DND-41 (cell line): ENCODE results near the gene DIAPH2.

ENCODE experiments used
- ATAC-seq: fragments of 200-7000 bp; cut with Tn5 transposase; 3 replicates; pipeline ENCODE4 v1.9.1; 2021; ENCODE audit warnings: low read depth; ENCODE audit not compliant: insufficient read depth
- DNase-seq: peaks from one replicate; pipeline ENCODE4 v3.0.0-alpha.2; 2020
- H2AFZ ChIP-seq: 2 replicates; pipeline ENCODE4 v1.6.0; 2012; ENCODE audit warnings: low read depth, low read length
- H3K27ac ChIP-seq: 2 replicates; pipeline ENCODE4 v1.5.1; 2012; ENCODE audit warnings: low read length, inconsistent platforms
- H3K27me3 ChIP-seq: fragments of 200-600 bp; sonication (generic); 2 replicates; pipeline ENCODE4 v1.6.0; 2012; ENCODE audit warnings: low read length, mild to moderate bottlenecking, inconsistent platforms; ENCODE audit not compliant: insufficient read depth, poor library complexity
- H3K36me3 ChIP-seq: 2 replicates; pipeline ENCODE4 v1.5.1; 2012; ENCODE audit warnings: low read length, inconsistent platforms; ENCODE audit not compliant: insufficient read depth
- H3K4me1 ChIP-seq: 2 replicates; pipeline ENCODE4 v1.5.1; 2012; ENCODE audit warnings: mild to moderate bottlenecking, low read length; ENCODE audit not compliant: insufficient read depth
- H3K4me2 ChIP-seq: 2 replicates; pipeline ENCODE4 v1.6.0; 2012; ENCODE audit warnings: mild to moderate bottlenecking, moderate library complexity, low read length, inconsistent platforms; ENCODE audit not compliant: insufficient read depth
- H3K4me3 ChIP-seq, 2 experiments: fragments of 200-600 bp in 1 of 2; shearing (Covaris generic) in 1 of 2; 2 replicates each; pipeline ENCODE4 v1.5.1; 2012 to 2016; ENCODE audit warnings: inconsistent platforms in 2 of 2, low read length in 2 of 2, mild to moderate bottlenecking in 2 of 2, low read depth in 1 of 2, moderate library complexity in 1 of 2
- H3K79me2 ChIP-seq: 2 replicates; pipeline ENCODE4 v1.6.0; 2012; ENCODE audit warnings: low read length, inconsistent platforms; ENCODE audit not compliant: insufficient read depth
- H3K9ac ChIP-seq: 2 replicates; pipeline ENCODE4 v1.6.0; 2012; ENCODE audit warnings: low read depth, mild to moderate bottlenecking, inconsistent platforms, low read length, moderate library complexity
- H3K9me3 ChIP-seq: 2 replicates; pipeline ENCODE4 v1.5.1; 2012; ENCODE audit warnings: low read length, moderate library complexity, mild to moderate bottlenecking, inconsistent platforms; ENCODE audit not compliant: insufficient read depth, severe bottlenecking
- H4K20me1 ChIP-seq: 2 replicates; pipeline ENCODE4 v1.6.0; 2012; ENCODE audit warnings: low read length; ENCODE audit not compliant: insufficient read depth
- CTCF ChIP-seq: IDR thresholded peaks from 2 replicates; pipeline ENCODE4 v1.5.1; 2012; ENCODE audit warnings: borderline replicate concordance, low read length, moderate library complexity, mild to moderate bottlenecking; ENCODE audit not compliant: poor library complexity, severe bottlenecking; ENCODE audit errors: extremely low read depth
- EZH2 ChIP-seq: IDR thresholded peaks from 3 replicates; pipeline ENCODE4 v1.6.1; 2012; ENCODE audit warnings: borderline replicate concordance, low read depth, mild to moderate bottlenecking, moderate library complexity, low read length, inconsistent platforms; ENCODE audit not compliant: severe bottlenecking

DIAPH2 gene

GRCh38 chrX:97030947-97031346 lies 346.3 kb downstream of the DIAPH2 start:
- peaks cover 6% of the 10 kb centered on the region; the same call in 1 of the 2 replicates for H3K4me1 ChIP-seq
- ATAC-seq, result no peak
- no peak for TF ChIP-seq EZH2
- TF ChIP-seq CTCF, result no peak

GRCh38 chrX:97039363-97040029 lies 354.9 kb downstream of the DIAPH2 start:
- Histone ChIP-seq H3K79me2 (no peaks in the 10 kb centered on the region), H3K9ac (no peak overlapping the region), H3K27ac (no peak overlapping the region), H3K36me3 (no peaks in the 10 kb centered on the region), H2AFZ (no peak overlapping the region), H3K9me3 (no peaks in the 10 kb centered on the region), H3K4me1 (no peaks in the 10 kb centered on the region), H3K4me2 (no peak overlapping the region), H4K20me1 (no peaks in the 10 kb centered on the region), H3K27me3 (no peaks in the 10 kb centered on the region), H3K4me3 (no peak overlapping the region)
- DNase-seq, result no peak
- TF ChIP-seq EZH2 (no peak), CTCF (no peak)
- no peak for ATAC-seq

More at GRCh38 chrX:97030947-97031346, 346.3 kb downstream of the DIAPH2 start:
- H3K4me3 ChIP-seq, result no peak overlapping the region
- H3K9ac ChIP-seq, result no peak overlapping the region
- no peak for DNase-seq
- no peaks in the 10 kb centered on the region for H3K79me2 ChIP-seq
- H4K20me1 ChIP-seq, result no peaks in the 10 kb centered on the region
- H3K27ac ChIP-seq, result no peak overlapping the region
- H2AFZ ChIP-seq, result no peak overlapping the region
- no peaks in the 10 kb centered on the region for H3K9me3 ChIP-seq
- H3K36me3 ChIP-seq, result no peaks in the 10 kb centered on the region
- H3K27me3 ChIP-seq, result no peaks in the 10 kb centered on the region
- no peak overlapping the region for H3K4me2 ChIP-seq

DNA sequence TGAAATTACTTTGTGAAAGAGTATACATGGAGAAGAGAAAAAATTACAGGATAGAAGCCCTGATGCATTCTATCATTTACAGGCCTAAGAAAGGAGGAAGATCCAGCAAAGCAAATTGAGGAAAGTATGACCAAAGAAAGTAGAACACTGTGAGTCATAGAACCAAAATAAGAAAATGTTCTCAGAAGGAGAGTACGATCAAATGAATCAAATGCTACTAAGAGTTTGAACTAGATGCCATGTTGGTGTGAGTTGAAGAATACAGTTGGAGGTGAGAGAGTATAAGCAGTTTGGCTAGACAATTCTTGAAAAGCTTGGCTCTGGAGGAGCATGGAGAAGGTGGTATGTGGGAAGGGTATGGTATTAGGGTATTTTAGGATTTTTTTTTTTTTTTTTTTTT lies 360.8 kb downstream of the DIAPH2 start:
- Histone ChIP-seq H3K4me3 (no peak overlapping the region), H3K27me3 (no peaks in the 10 kb centered on the region), H3K9ac (no peak overlapping the region), H4K20me1 (no peaks in the 10 kb centered on the region), H3K9me3 (no peaks in the 10 kb centered on the region), H3K79me2 (no peaks in the 10 kb centered on the region), H3K36me3 (no peaks in the 10 kb centered on the region), H3K4me2 (no peak overlapping the region), H2AFZ (no peak overlapping the region), H3K27ac (no peak overlapping the region), H3K4me1 (no peaks in the 10 kb centered on the region)
- ATAC-seq (no peak), DNase-seq (no peak)
- TF ChIP-seq CTCF (no peak), EZH2 (no peak)

DNA sequence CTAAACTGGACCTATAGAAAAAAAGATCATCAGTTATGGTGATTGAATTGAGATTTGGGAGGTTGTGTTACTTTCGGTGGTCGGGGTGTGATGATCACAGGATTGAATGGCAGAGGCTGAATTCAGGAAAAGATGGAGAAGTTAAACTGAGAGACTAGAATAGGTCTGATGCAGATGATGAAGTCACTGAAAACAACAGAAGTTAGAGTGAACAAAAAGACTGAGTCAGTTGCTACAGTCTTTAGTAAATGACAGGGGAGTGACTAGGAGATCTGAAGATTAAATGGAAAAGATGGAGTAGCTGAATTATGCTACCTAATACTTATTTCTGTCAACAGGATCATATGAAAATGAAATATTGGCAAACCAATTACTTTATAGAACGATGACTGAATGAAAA lies 362.2 kb downstream of the DIAPH2 start:
- H3K9me3 ChIP-seq, result no peaks in the 10 kb centered on the region
- H3K79me2 ChIP-seq, result no peaks in the 10 kb centered on the region
- no peaks in the 10 kb centered on the region for H3K4me1 ChIP-seq
- no peaks in the 10 kb centered on the region for H3K27me3 ChIP-seq
- no peaks in the 10 kb centered on the region for H3K36me3 ChIP-seq
- TF ChIP-seq CTCF, result no peak
- TF ChIP-seq EZH2, result no peak
- no peak overlapping the region for H3K27ac ChIP-seq
- H3K4me2 ChIP-seq, result no peak overlapping the region
- no peak for DNase-seq
- H4K20me1 ChIP-seq, result no peaks in the 10 kb centered on the region
- H3K4me3 ChIP-seq, result no peak overlapping the region
- H3K9ac ChIP-seq, result no peak overlapping the region
- ATAC-seq, result no peak
- H2AFZ ChIP-seq, result no peak overlapping the region
